SK-N-SH (cell line): Measurements from ENCODE around the gene CDHR2. TPM values are rescaled to one million over a fixed set of nuclear protein-coding genes. Genes with fewer than 3 reads are reported as not detected.

Experiments used
- CTCF ChIA-PET: fragments of 300-600, 350-600 bp; formaldehyde crosslinking; extraction: SDS; loops from one replicate; lab custom pipeline; 2021; lab: Yijun Ruan, JAX
- POLR2A ChIA-PET: fragments of 350-600 bp; sonication (Branson Sonifier 250); formaldehyde crosslinking; extraction: SDS; loops from one replicate; lab custom pipeline; 2020; ENCODE audit warnings: antibody characterized with exemption, inconsistent platforms; lab: Yijun Ruan, JAX
- DNase-seq: peaks from one replicate; pipeline ENCODE4 v3.0.0; 2012
- H2AFZ ChIP-seq: fragments of 200-600 bp; sonication (generic); 2 replicates; pipeline ENCODE4 v1.8.1; 2016; ENCODE audit warnings: antibody characterized with exemption, mild to moderate bottlenecking, low read depth
- H3F3A ChIP-seq: fragments of 200-600 bp; sonication (generic); replicated peaks from 2 replicates; pipeline ENCODE3; 2016; ENCODE audit warnings: antibody characterized with exemption, mild to moderate bottlenecking; ENCODE audit not compliant: insufficient read depth
- H3K27ac ChIP-seq, 2 experiments: fragments of 200-500 bp in 1 of 2; fragments of 200-600 bp in 1 of 2; sonication (Bioruptor generic) in 1 of 2; sonication (generic), shearing (Covaris generic) in 1 of 2; 2 replicates each; pipeline versions ENCODE4 v1.5.1 to v1.6.1; 2014 to 2016; ENCODE audit warnings: low read depth in 2 of 2, inconsistent platforms in 1 of 2, low read length in 1 of 2, mild to moderate bottlenecking in 1 of 2, mixed read lengths in 1 of 2
- H3K27me3 ChIP-seq: fragments of 200-600 bp; sonication (generic), shearing (Covaris generic); 2 replicates; pipeline ENCODE4 v1.6.1; 2016; ENCODE audit warnings: mixed run types; ENCODE audit not compliant: insufficient read depth
- H3K36me3 ChIP-seq, 2 experiments: fragments of 200-500 bp in 1 of 2; fragments of 200-600 bp in 1 of 2; sonication (Bioruptor generic) in 1 of 2; sonication (generic) in 1 of 2; replicated peaks in 1 of 2; 2 replicates each; pipeline versions ENCODE3 to v1.5.1; 2014 to 2016; ENCODE audit warnings: low read length in 1 of 2, mild to moderate bottlenecking in 1 of 2; ENCODE audit not compliant: insufficient read depth in 2 of 2, control insufficient read depth in 1 of 2
- H3K4me1 ChIP-seq, 2 experiments: fragments of 200-500 bp in 1 of 2; fragments of 200-600 bp in 1 of 2; sonication (Bioruptor generic) in 1 of 2; sonication (generic), shearing (Covaris generic) in 1 of 2; 2 replicates each; pipeline versions ENCODE4 v1.5.1 to v1.6.1; 2014 to 2016; ENCODE audit warnings: low read depth in 1 of 2, low read length in 1 of 2, mixed run types in 1 of 2; ENCODE audit not compliant: insufficient read depth in 2 of 2, control insufficient read depth in 1 of 2
- H3K4me2 ChIP-seq: fragments of 200-600 bp; sonication (generic), shearing (Covaris generic); 2 replicates; pipeline ENCODE4 v1.6.1; 2017; ENCODE audit warnings: mixed run types
- H3K4me3 ChIP-seq, 2 experiments: fragments of 200-500 bp in 1 of 2; fragments of 200-600 bp in 1 of 2; sonication (Bioruptor generic) in 1 of 2; sonication (generic), shearing (Covaris generic) in 1 of 2; 2 replicates each; pipeline versions ENCODE4 v1.5.1 to v1.8.1; 2014 to 2016; ENCODE audit warnings: low read depth in 2 of 2, inconsistent platforms in 1 of 2, low read length in 1 of 2, mild to moderate bottlenecking in 1 of 2, mixed read lengths in 1 of 2, moderate library complexity in 1 of 2
- H3K79me2 ChIP-seq: fragments of 200-600 bp; sonication (generic); 2 replicates; pipeline ENCODE4 v1.8.1; 2017; ENCODE audit warnings: mild to moderate bottlenecking; ENCODE audit not compliant: insufficient read depth
- H3K9ac ChIP-seq: fragments of 200-600 bp; sonication (generic); 2 replicates; pipeline ENCODE4 v1.6.1; 2017; ENCODE audit warnings: mixed run types
- H3K9me2 ChIP-seq: fragments of 200-600 bp; sonication (generic); 2 replicates; pipeline ENCODE4 v1.6.1; 2017; ENCODE audit warnings: mixed run types
- H3K9me3 ChIP-seq: fragments of 200-600 bp; sonication (generic); 2 replicates; pipeline ENCODE4 v1.6.1; 2017; ENCODE audit warnings: mixed run types, mild to moderate bottlenecking, moderate library complexity
- H4K20me1 ChIP-seq: fragments of 200-600 bp; sonication (generic); 2 replicates; pipeline ENCODE4 v1.6.1; 2017; ENCODE audit warnings: mild to moderate bottlenecking, mixed run types; ENCODE audit not compliant: insufficient read depth
- ELF1 ChIP-seq: IDR thresholded peaks from 2 replicates; pipeline ENCODE4 v1.4.0; 2012
- EP300 ChIP-seq, 2 experiments: IDR thresholded peaks; 2 replicates each; pipeline versions ENCODE4 v1.4.0 to v1.6.1; 2012; ENCODE audit warnings: borderline replicate concordance in 1 of 2, low read depth in 1 of 2, low read length in 1 of 2
- FOXJ3 ChIP-seq: sonication (generic); formaldehyde crosslinking; IDR thresholded peaks from 2 replicates; pipeline ENCODE4 v1.5.1; 2020; ENCODE audit warnings: mild to moderate bottlenecking, missing genetic modification reagents
- FOXM1 ChIP-seq: IDR thresholded peaks from 2 replicates; pipeline ENCODE4 v1.4.0; 2012; ENCODE audit warnings: low read depth, mild to moderate bottlenecking
- GABPA ChIP-seq: IDR thresholded peaks from 2 replicates; pipeline ENCODE4 v1.4.0; 2012; ENCODE audit warnings: low read depth, mild to moderate bottlenecking
- POLR2AphosphoS5 ChIP-seq: IDR thresholded peaks from 2 replicates; pipeline ENCODE4 v1.6.1; 2012; ENCODE audit warnings: low read depth, low read length
- RAD21 ChIP-seq: IDR thresholded peaks from 2 replicates; pipeline ENCODE4 v1.6.1; 2012; ENCODE audit warnings: mild to moderate bottlenecking, low read length
- SIN3A ChIP-seq: IDR thresholded peaks from 2 replicates; pipeline ENCODE4 v1.6.1; 2012; ENCODE audit warnings: low read depth, mild to moderate bottlenecking, low read length, moderate library complexity, borderline replicate concordance
- TEAD4 ChIP-seq: IDR thresholded peaks from 2 replicates; pipeline ENCODE4 v1.4.0; 2012; ENCODE audit warnings: mild to moderate bottlenecking, borderline replicate concordance; ENCODE audit not compliant: insufficient read depth
- WGBS: methylation state at CpG from one replicate; pipeline ENCODE4 v1.1.6; 2017; ENCODE audit warnings: low lambda C conversion rate; 5-methylcytosine and 5-hydroxymethylcytosine counted together
- polyA plus RNA-seq, 3 experiments: library from polyadenylated mRNA; depleted of rRNA; stranded (reverse); fragments of >200 nt; gene quantifications; 2 replicates each; pipeline ENCODE4 v1.2.3, GENCODE V29; 2012
- TF ChIP-seq, protein P1 (sequence below): IDR thresholded peaks from 2 replicates; pipeline ENCODE4 v1.4.0; 2012; ENCODE audit warnings: low read depth
- TF ChIP-seq, protein P2 (sequence below): IDR thresholded peaks from 2 replicates; pipeline ENCODE4 v1.4.0; 2012; ENCODE audit warnings: low read depth, borderline replicate concordance
- TF ChIP-seq, protein P3 (sequence below): IDR thresholded peaks from 2 replicates; pipeline ENCODE4 v1.4.0; 2012; ENCODE audit warnings: low read depth, borderline replicate concordance

CDHR2 gene
- polyA plus RNA-seq, 1 of the 3 experiments (the other 2 are of a cell fraction), result not detected

DNA sequence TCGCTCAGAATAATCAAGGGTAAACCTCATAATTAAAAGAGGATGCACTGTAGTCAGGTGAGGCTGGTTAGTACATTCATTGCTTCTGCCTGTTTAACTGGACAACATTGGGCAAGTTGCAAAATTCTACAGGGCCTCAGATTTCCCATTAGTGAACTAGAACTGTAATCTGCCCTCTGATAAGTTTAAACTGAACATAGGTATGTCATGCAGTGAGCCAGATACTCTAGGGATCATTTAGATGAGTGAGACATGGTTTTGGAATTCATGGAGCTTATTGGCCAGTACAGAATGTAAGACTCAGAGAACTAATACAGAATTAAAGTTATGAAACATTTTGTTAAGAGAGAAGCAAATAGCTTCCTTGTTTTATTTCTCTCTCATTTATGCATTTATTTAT, 47.8 kb upstream of the CDHR2 start:
- H3K27me3 ChIP-seq, result no peaks in the 10 kb centered on the region
- CTCF ChIA-PET, result interaction anchor here (0.9 kb wide), 1 partner anchor 54 kb away, joined by 3 read pairs; no protein-coding TSS in a partner anchor
- WGBS, result 100% methylated on average over 1 of the region's 1 CpG

DNA sequence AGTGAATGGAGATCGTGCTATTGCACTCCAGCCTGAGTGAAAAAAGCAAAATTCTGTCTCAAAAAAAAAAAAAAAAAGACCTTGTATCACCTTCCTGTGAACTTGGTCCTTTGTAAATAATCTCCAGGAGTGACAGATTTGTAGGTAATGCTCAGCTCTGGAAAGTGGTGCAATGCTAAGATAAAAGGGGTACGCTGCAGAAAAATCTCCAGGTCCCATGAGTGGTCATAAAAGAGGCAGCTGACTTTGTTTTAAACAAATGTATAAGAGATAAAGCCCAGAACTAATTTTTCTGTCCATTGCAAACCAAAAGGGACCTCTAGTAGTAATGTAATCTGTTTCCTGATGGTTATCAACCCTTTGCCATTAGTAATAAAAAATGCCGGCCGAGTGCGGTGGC, 45.6 kb upstream of the CDHR2 start:
- TF ChIP-seq TEAD4, result no peak
- TF ChIP-seq, all 33 proteins: peak for 0
- H3K27me3 ChIP-seq, result no peaks in the 10 kb centered on the region
- ChIA-PET CTCF (interaction anchor here (0.7 kb wide), 1 partner anchor 628 kb away, joined by 3 read pairs; no protein-coding TSS in a partner anchor), POLR2A (no interaction called here)
- no peak overlapping the region for H2AFZ ChIP-seq
- no peak overlapping the region for H3K4me2 ChIP-seq
- H3K4me3 ChIP-seq, result no peak overlapping the region
- H3K27ac ChIP-seq, result no peak overlapping the region
- DNase-seq, result no peak
- H3K9me2 ChIP-seq, result no peaks in the 10 kb centered on the region
- peaks cover 51 to 71% of the 10 kb centered on the region in 2 experiments for H3K36me3 ChIP-seq
- no peak overlapping the region for H3K9ac ChIP-seq
- no peaks in the 10 kb centered on the region for H4K20me1 ChIP-seq
- no peaks in the 10 kb centered on the region for H3K79me2 ChIP-seq
- no peaks in the 10 kb centered on the region for H3K9me3 ChIP-seq
- 0 out of 4 replicates have a peak, but pooled peaks cover 0 to 3% of the 10 kb centered on the region in 2 experiments for H3K4me1 ChIP-seq
- WGBS, result 93% methylated on average over 5 of the region's 5 CpGs
- no peaks in the 10 kb centered on the region for H3F3A ChIP-seq

More for the DNA sequence above, 47.8 kb upstream of the CDHR2 start:
- no peaks in the 10 kb centered on the region for H3K9me2 ChIP-seq
- H4K20me1 ChIP-seq, result no peaks in the 10 kb centered on the region
- H3K79me2 ChIP-seq, result no peaks in the 10 kb centered on the region
- no peak overlapping the region for H2AFZ ChIP-seq
- no peaks in the 10 kb centered on the region for H3F3A ChIP-seq
- DNase-seq, result no peak
- no peaks in the 10 kb centered on the region for H3K9me3 ChIP-seq
- TF ChIP-seq GABPA, result no peak
- TF ChIP-seq, all 33 proteins: peak for 0
- H3K27ac ChIP-seq, result no peak overlapping the region
- H3K4me3 ChIP-seq, result no peak overlapping the region
- POLR2A ChIA-PET, result no interaction called here
- H3K36me3 ChIP-seq, result peaks cover 50 to 81% of the 10 kb centered on the region in 2 experiments
- no peak overlapping the region for H3K4me2 ChIP-seq
- H3K4me1 ChIP-seq, result 0 out of 4 replicates have a peak, but pooled peaks cover 0 to 3% of the 10 kb centered on the region in 2 experiments
- no peak overlapping the region for H3K9ac ChIP-seq

DNA sequence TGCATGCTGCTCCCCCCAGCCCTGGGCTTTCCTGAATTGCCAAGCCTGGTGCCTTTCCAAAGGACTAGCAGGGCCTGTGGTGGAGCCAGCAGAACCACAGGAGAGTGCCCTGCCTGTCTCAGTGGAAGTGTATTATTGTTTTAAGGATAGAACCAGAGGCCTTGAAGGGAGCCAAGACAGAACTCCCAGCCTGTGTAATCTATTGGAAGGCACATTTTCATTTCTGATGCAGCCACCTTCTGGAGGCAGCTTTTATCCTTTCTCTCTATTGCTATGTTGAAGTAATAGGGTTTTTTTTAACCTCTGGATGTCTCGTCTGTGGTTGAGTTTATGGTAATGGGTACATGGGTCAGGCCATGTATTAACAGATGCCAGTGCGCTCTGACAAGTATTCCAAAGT, 41.2 kb upstream of the CDHR2 start:
- ChIA-PET POLR2A (no interaction called here), CTCF (interaction anchor here (1.0 kb wide), 1 partner anchor 60 kb away, joined by 3 read pairs; no protein-coding TSS in a partner anchor)
- no peak overlapping the region for H3K4me2 ChIP-seq
- H3K36me3 ChIP-seq, result peaks cover 36 to 40% of the 10 kb centered on the region in 2 experiments
- no peaks in the 10 kb centered on the region for H3K27me3 ChIP-seq
- WGBS, result 89% methylated on average over 2 of the region's 2 CpGs
- H3K4me3 ChIP-seq, result no peak overlapping the region
- H3K9me2 ChIP-seq, result no peaks in the 10 kb centered on the region
- H3K27ac ChIP-seq, result no peak overlapping the region
- TF ChIP-seq, protein P1, sequence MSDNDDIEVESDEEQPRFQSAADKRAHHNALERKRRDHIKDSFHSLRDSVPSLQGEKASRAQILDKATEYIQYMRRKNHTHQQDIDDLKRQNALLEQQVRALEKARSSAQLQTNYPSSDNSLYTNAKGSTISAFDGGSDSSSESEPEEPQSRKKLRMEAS, result no peak
- TF ChIP-seq FOXM1 (no peak), FOXJ3 (no peak), RAD21 (no peak), ELF1 (no peak), POLR2AphosphoS5 (no peak), TEAD4 (no peak), SIN3A (no peak), EP300 (IDR thresholded peaks at IDR 0.05; ENCODE audit: borderline replicate concordance in 1 of 2, low read depth in 1 of 2, low read length in 1 of 2) (no peak)
- TF ChIP-seq, protein P2, sequence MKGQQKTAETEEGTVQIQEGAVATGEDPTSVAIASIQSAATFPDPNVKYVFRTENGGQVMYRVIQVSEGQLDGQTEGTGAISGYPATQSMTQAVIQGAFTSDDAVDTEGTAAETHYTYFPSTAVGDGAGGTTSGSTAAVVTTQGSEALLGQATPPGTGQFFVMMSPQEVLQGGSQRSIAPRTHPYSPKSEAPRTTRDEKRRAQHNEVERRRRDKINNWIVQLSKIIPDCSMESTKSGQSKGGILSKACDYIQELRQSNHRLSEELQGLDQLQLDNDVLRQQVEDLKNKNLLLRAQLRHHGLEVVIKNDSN, result no peak
- TF ChIP-seq, protein P3, sequence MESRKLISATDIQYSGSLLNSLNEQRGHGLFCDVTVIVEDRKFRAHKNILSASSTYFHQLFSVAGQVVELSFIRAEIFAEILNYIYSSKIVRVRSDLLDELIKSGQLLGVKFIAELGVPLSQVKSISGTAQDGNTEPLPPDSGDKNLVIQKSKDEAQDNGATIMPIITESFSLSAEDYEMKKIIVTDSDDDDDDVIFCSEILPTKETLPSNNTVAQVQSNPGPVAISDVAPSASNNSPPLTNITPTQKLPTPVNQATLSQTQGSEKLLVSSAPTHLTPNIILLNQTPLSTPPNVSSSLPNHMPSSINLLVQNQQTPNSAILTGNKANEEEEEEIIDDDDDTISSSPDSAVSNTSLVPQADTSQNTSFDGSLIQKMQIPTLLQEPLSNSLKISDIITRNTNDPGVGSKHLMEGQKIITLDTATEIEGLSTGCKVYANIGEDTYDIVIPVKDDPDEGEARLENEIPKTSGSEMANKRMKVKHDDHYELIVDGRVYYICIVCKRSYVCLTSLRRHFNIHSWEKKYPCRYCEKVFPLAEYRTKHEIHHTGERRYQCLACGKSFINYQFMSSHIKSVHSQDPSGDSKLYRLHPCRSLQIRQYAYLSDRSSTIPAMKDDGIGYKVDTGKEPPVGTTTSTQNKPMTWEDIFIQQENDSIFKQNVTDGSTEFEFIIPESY, result no peak
- no peak overlapping the region for H2AFZ ChIP-seq
- DNase-seq, result no peak
- H3K9ac ChIP-seq, result no peak overlapping the region
- peaks cover 6% of the 10 kb centered on the region for H3F3A ChIP-seq
- no peaks in the 10 kb centered on the region for H3K79me2 ChIP-seq
- H3K9me3 ChIP-seq, result no peaks in the 10 kb centered on the region
- no peaks in the 10 kb centered on the region for H4K20me1 ChIP-seq
- no peaks in the 10 kb centered on the region for H3K4me1 ChIP-seq
